CD4-positive, alpha-beta T cell (primary cell): ENCODE measurements around the gene ELAVL1. TPM values are rescaled to one million over a fixed set of nuclear protein-coding genes. Genes with fewer than 3 reads are reported as not detected.

Experiments used
- ATAC-seq: fragments of 200-7000 bp; cut with Tn5 transposase; one replicate; pipeline ENCODE4 v1.10.0; 2022; ENCODE audit warnings: mild to moderate bottlenecking; ENCODE audit not compliant: poor library complexity
- CTCF ChIA-PET: fragments of 350-600 bp; sonication (Branson Sonifier 250); formaldehyde crosslinking; loops from one replicate; lab custom pipeline; 2021; ENCODE audit warnings: antibody characterized with exemption, inconsistent platforms; lab: Charles Lee
- POLR2A ChIA-PET: fragments of 350-600 bp; sonication (Branson Sonifier 250); formaldehyde crosslinking; loops from one replicate; lab custom pipeline; 2021; ENCODE audit warnings: antibody characterized with exemption, inconsistent platforms; lab: Charles Lee
- DNase-seq, 14 experiments: peaks; one replicate each; pipeline ENCODE4 v3.0.0-alpha.2; 2013 to 2020; ENCODE audit warnings: mixed read lengths in 2 of 14
- H3K27ac ChIP-seq, 2 donors: one replicate each; pipeline versions ENCODE4 v1.5.1 to v1.7.0; 2013; ENCODE audit warnings: low read length in 2 of 2, low read depth in 1 of 2, mild to moderate bottlenecking in 1 of 2
- H3K27me3 ChIP-seq, 2 experiments: 1 replicate in 1 of 2; 2 replicates in 1 of 2; pipeline versions ENCODE4 v1.6.1 to v1.7.0; 2013; ENCODE audit warnings: low read length in 2 of 2, control low read depth in 1 of 2, mild to moderate bottlenecking in 1 of 2, moderate library complexity in 1 of 2; ENCODE audit not compliant: insufficient read depth in 2 of 2, control insufficient read depth in 1 of 2
- H3K36me3 ChIP-seq: one replicate; pipeline ENCODE4 v1.6.1; 2013; ENCODE audit warnings: low read length, control low read depth; ENCODE audit not compliant: insufficient read depth
- H3K4me1 ChIP-seq: one replicate; pipeline ENCODE4 v1.6.1; 2013; ENCODE audit warnings: low read length, control low read depth; ENCODE audit not compliant: insufficient read depth
- H3K4me3 ChIP-seq: one replicate; pipeline ENCODE4 v1.5.1; 2013; ENCODE audit warnings: mild to moderate bottlenecking, low read length, moderate library complexity
- H3K9me3 ChIP-seq, 2 experiments: 1 replicate in 1 of 2; 2 replicates in 1 of 2; pipeline versions ENCODE4 v1.6.1 to v1.7.0; 2013; ENCODE audit warnings: low read length in 2 of 2, mild to moderate bottlenecking in 2 of 2, control low read depth in 1 of 2, moderate library complexity in 1 of 2; ENCODE audit not compliant: control insufficient read depth in 1 of 2, insufficient read depth in 1 of 2
- H3K27ac Mint-ChIP-seq: one replicate; pipeline ENCODE4 v1.8.0; 2020; ENCODE audit warnings: mixed read lengths
- H3K27me3 Mint-ChIP-seq: one replicate; pipeline ENCODE4 v1.8.0; 2021; ENCODE audit warnings: mixed read lengths
- H3K36me3 Mint-ChIP-seq: one replicate; pipeline ENCODE4 v1.8.0; 2021; ENCODE audit warnings: low read depth, mixed read lengths
- H3K4me1 Mint-ChIP-seq: one replicate; pipeline ENCODE4 v1.8.0; 2021; ENCODE audit warnings: low read depth, mixed read lengths
- H3K4me3 Mint-ChIP-seq: one replicate; pipeline ENCODE4 v1.8.0; 2020; ENCODE audit warnings: mild to moderate bottlenecking, mixed read lengths
- H3K9me3 Mint-ChIP-seq: one replicate; pipeline ENCODE4 v1.8.0; 2020; ENCODE audit warnings: mixed read lengths
- CTCF ChIP-seq: fragments of 200-600 bp; IDR thresholded peaks from one replicate; pipeline ENCODE4 v1.8.0; 2022; ENCODE audit warnings: antibody characterized with exemption, mild to moderate bottlenecking
- intact Hi-C, 2 experiments: fragments of 100-400 bp; cut with DNase I in 1 of 2; cut with micrococcal nuclease in 1 of 2; formaldehyde crosslinking; loops; one replicate each; pipeline versions ENCODE4 v1.15.1 to v1.9.0; 2023 to 2025; cut with DNase I, micrococcal nuclease
- total RNA-seq, 174 experiments: library from RNA in 2 of 174; stranded (reverse) in 2 of 174; gene quantifications; one replicate each; pipeline ENCODE4 v1.2.3 and lab custom pipeline; 2021 to 2026

Gene ELAVL1
- total RNA-seq, 2 experiments from 2014 or later = 17.1 to 20.8 TPM

- ChIA-PET POLR2A (no interaction called here), CTCF (no interaction called here)
- intact Hi-C loops = no loop called here
- H3K36me3 Mint-ChIP-seq = peaks cover 34% of the 10 kb centered on the region
- no peak for TF ChIP-seq CTCF
- DNase-seq = peak in 1 of 14 experiments; percentile 43
- no peak for ATAC-seq
- H3K27ac Mint-ChIP-seq = no peak overlapping the region
- H3K27me3 Mint-ChIP-seq = peaks cover 9% of the 10 kb centered on the region
- Histone ChIP-seq H3K4me3 (no peak overlapping the region), H3K27me3 (peaks cover 4% of the 10 kb centered on the region in 2 experiments), H3K4me1 (peaks cover 32% of the 10 kb centered on the region), H3K9me3 (no peaks in the 10 kb centered on the region), H3K36me3 (peaks cover 62% of the 10 kb centered on the region), H3K27ac (no peak overlapping the region)
- H3K4me3 Mint-ChIP-seq = no peak overlapping the region
- H3K9me3 Mint-ChIP-seq = no peaks in the 10 kb centered on the region
- H3K4me1 Mint-ChIP-seq = peaks cover 9% of the 10 kb centered on the region
Measured at GRCh38 chr19:7910321-7911161, 94.9 kb downstream of the ELAVL1 start.

- Histone ChIP-seq H3K27me3 (no peaks in the 10 kb centered on the region), H3K27ac (no peak overlapping the region), H3K9me3 (no peaks in the 10 kb centered on the region), H3K36me3 (peaks cover 62% of the 10 kb centered on the region), H3K4me1 (peaks cover 40% of the 10 kb centered on the region), H3K4me3 (no peak overlapping the region)
- TF ChIP-seq CTCF = no peak
- peak in 1 of 14 experiments; percentile 19 for DNase-seq
- intact Hi-C loops = loop anchor here in 1 of 2 experiments (10.0 kb wide), 1 partner anchor 375 kb away; the partner anchor contains the start of gene PNPLA6
- Mint-ChIP-seq H3K27me3 (no peaks in the 10 kb centered on the region), H3K4me3 (no peak overlapping the region), H3K9me3 (no peaks in the 10 kb centered on the region), H3K36me3 (peaks cover 42% of the 10 kb centered on the region), H3K4me1 (peaks cover 15% of the 10 kb centered on the region), H3K27ac (no peak overlapping the region)
- POLR2A ChIA-PET = no interaction called here
- no peak for ATAC-seq
- CTCF ChIA-PET = no interaction called here
Measured at GRCh38 chr19:7909471-7910067, 95.9 kb downstream of the ELAVL1 start.

- ChIA-PET CTCF (no interaction called here), POLR2A (interaction anchor here (1.0 to 1.6 kb wide), 2 partner anchors 11 to 40 kb away, joined by 3 to 6 read pairs; partner anchors contain the start of gene SNAPC2)
- no peaks in the 10 kb centered on the region for H3K9me3 Mint-ChIP-seq
- Histone ChIP-seq H3K27me3 (no peaks in the 10 kb centered on the region), H3K9me3 (no peaks in the 10 kb centered on the region), H3K36me3 (peaks cover 62% of the 10 kb centered on the region), H3K4me3 (no peak overlapping the region), H3K4me1 (peaks cover 45% of the 10 kb centered on the region), H3K27ac (no peak overlapping the region)
- no peak for ATAC-seq
- H3K36me3 Mint-ChIP-seq = peaks cover 46% of the 10 kb centered on the region
- no peak for TF ChIP-seq CTCF
- H3K27ac Mint-ChIP-seq = no peak overlapping the region
- H3K4me1 Mint-ChIP-seq = peaks cover 19% of the 10 kb centered on the region
- H3K27me3 Mint-ChIP-seq = no peaks in the 10 kb centered on the region
- no peak for DNase-seq
- intact Hi-C loops = loop anchor here in 1 of 2 experiments (10.0 kb wide), 1 partner anchor 374 kb away; the partner anchor contains the start of gene PNPLA6
- H3K4me3 Mint-ChIP-seq = no peak overlapping the region
Measured at GRCh38 chr19:7908742-7909461, 96.5 kb downstream of the ELAVL1 start.

Other genes with a start within 250 kb of the ELAVL1 start
- not detected for gene CLEC4M, start 242.4 kb downstream of the ELAVL1 start, total RNA-seq
- 1 to 10 TPM; 5.2 to 6.0 TPM for gene EVI5L, start 175.4 kb downstream of the ELAVL1 start, total RNA-seq
- under 1 TPM; 0.25 to 0.30 TPM for gene PRR36, start 131.3 kb downstream of the ELAVL1 start, total RNA-seq
- gene LRRC8E, start 117.1 kb downstream of the ELAVL1 start, total RNA-seq = not detected
- gene MAP2K7, start 101.8 kb downstream of the ELAVL1 start, total RNA-seq = 10 to 100 TPM; 81.7 to 82.3 TPM
- 1 to 10 TPM; 1.1 to 1.2 TPM for gene TGFBR3L, start 90.8 kb downstream of the ELAVL1 start, total RNA-seq
- 10 to 100 TPM in 1 of 2 experiments, 1 to 10 TPM in 1; 9.9 to 10.9 TPM for gene SNAPC2, start 85.3 kb downstream of the ELAVL1 start, total RNA-seq
- gene CTXN1, start 79.5 kb downstream of the ELAVL1 start, total RNA-seq = not detected
- 10 to 100 TPM; 83.9 to 85.0 TPM for gene TIMM44, start 62.0 kb downstream of the ELAVL1 start, total RNA-seq
- gene CCL25, start 47.1 kb upstream of the ELAVL1 start, total RNA-seq = not detected
- gene FBN3, start 144.0 kb upstream of the ELAVL1 start, total RNA-seq = not detected
- gene CERS4, start 203.7 kb upstream of the ELAVL1 start, total RNA-seq = 10 to 100 TPM in 1 of 2 experiments, 1 to 10 TPM in 1; 8.7 to 12.3 TPM